IMR-90 (cell line): ENCODE measurements around the gene ARRDC1. TPM values are rescaled to one million over a fixed set of nuclear protein-coding genes. Genes with fewer than 3 reads are reported as not detected.

Experiments
- ATAC-seq: fragments of 200-7000 bp; cut with Tn5 transposase; 2 replicates; pipeline ENCODE4 v1.9.1; 2020; ENCODE audit warnings: low read depth, mild to moderate bottlenecking, moderate library complexity
- BruUV-seq: library from RNA; stranded (reverse); fragments of 400-500 nt; replicated peaks from 2 replicates; lab custom pipeline; 2021; lab: Mats Ljungman, UMichigan
- CTCF ChIA-PET: fragments of 300-600 bp; formaldehyde crosslinking; extraction: SDS; loops from one replicate; lab custom pipeline; 2021; ENCODE audit warnings: antibody characterized with exemption; lab: Yijun Ruan, JAX
- POLR2A ChIA-PET: fragments of 300-600 bp; sonication (Branson Sonifier 250); formaldehyde crosslinking; loops from one replicate; lab custom pipeline; 2022; ENCODE audit warnings: antibody characterized with exemption; ENCODE audit not compliant: unreplicated experiment; lab: Charles Lee
- DNase-seq: peaks from one replicate; pipeline ENCODE4 v3.0.0; 2013
- H2AFZ ChIP-seq: replicated peaks from 2 replicates; pipeline ENCODE3; 2013; ENCODE audit warnings: low read length, mild to moderate bottlenecking; ENCODE audit not compliant: poor library complexity
- H2AK5ac ChIP-seq: 2 replicates; pipeline ENCODE4 v1.6.1; 2013; ENCODE audit warnings: low read depth, low read length, inconsistent platforms
- H2AK9ac ChIP-seq: replicated peaks from 2 replicates; pipeline ENCODE3; 2013; ENCODE audit warnings: mild to moderate bottlenecking, low read depth, low read length, moderate library complexity; ENCODE audit not compliant: poor library complexity
- H2BK120ac ChIP-seq: 2 replicates; pipeline ENCODE4 v1.6.1; 2013; ENCODE audit warnings: low read depth, low read length, inconsistent platforms
- H2BK15ac ChIP-seq: 3 replicates; pipeline ENCODE4 v1.6.1; 2013; ENCODE audit warnings: low read depth, low read length, inconsistent platforms
- H2BK20ac ChIP-seq: 2 replicates; pipeline ENCODE4 v1.6.1; 2013; ENCODE audit warnings: low read depth, mild to moderate bottlenecking, inconsistent platforms, low read length, moderate library complexity
- H2BK5ac ChIP-seq: 2 replicates; pipeline ENCODE4 v1.6.1; 2013; ENCODE audit warnings: mild to moderate bottlenecking, low read depth, low read length, inconsistent platforms; ENCODE audit not compliant: poor library complexity, severe bottlenecking
- H3K14ac ChIP-seq: replicated peaks from 2 replicates; pipeline ENCODE4 v1.6.1; 2013; ENCODE audit warnings: low read depth, low read length, inconsistent platforms
- H3K18ac ChIP-seq: 2 replicates; pipeline ENCODE4 v1.6.1; 2013; ENCODE audit warnings: low read depth, low read length, control low read depth
- H3K23ac ChIP-seq: 2 replicates; pipeline ENCODE4 v1.6.1; 2013; ENCODE audit warnings: low read depth, low read length, inconsistent platforms
- H3K27ac ChIP-seq: 2 replicates; pipeline ENCODE4 v1.5.1; 2013; ENCODE audit warnings: mild to moderate bottlenecking, control low read depth, low read length; ENCODE audit not compliant: insufficient read depth
- H3K27me3 ChIP-seq: 2 replicates; pipeline ENCODE4 v1.6.1; 2013; ENCODE audit warnings: low read length; ENCODE audit not compliant: control insufficient read depth, insufficient read depth
- H3K36me3 ChIP-seq: 2 replicates; pipeline ENCODE4 v1.6.1; 2013; ENCODE audit warnings: low read length, mixed read lengths; ENCODE audit not compliant: control insufficient read depth, insufficient read depth
- H3K4ac ChIP-seq: 2 replicates; pipeline ENCODE4 v1.6.1; 2013; ENCODE audit warnings: low read depth, low read length, inconsistent platforms
- H3K4me1 ChIP-seq: 2 replicates; pipeline ENCODE4 v1.6.1; 2013; ENCODE audit warnings: low read length, mixed read lengths; ENCODE audit not compliant: control insufficient read depth, insufficient read depth
- H3K4me2 ChIP-seq: 2 replicates; pipeline ENCODE4 v1.6.1; 2013; ENCODE audit warnings: low read depth, mild to moderate bottlenecking, control low read depth, low read length, moderate library complexity
- H3K4me3 ChIP-seq: 2 replicates; pipeline ENCODE4 v1.5.1; 2013; ENCODE audit warnings: low read depth, mild to moderate bottlenecking, control low read depth, low read length, moderate library complexity; ENCODE audit not compliant: insufficient read depth
- H3K56ac ChIP-seq: 2 replicates; pipeline ENCODE4 v1.6.1; 2013; ENCODE audit warnings: low read length, inconsistent platforms; ENCODE audit not compliant: insufficient read depth; ENCODE audit errors: extremely low read depth
- H3K79me1 ChIP-seq, 2 experiments: 2 replicates each; pipeline ENCODE4 v1.6.1; 2013; ENCODE audit warnings: low read length in 2 of 2, inconsistent platforms in 1 of 2, low read depth in 1 of 2
- H3K9ac ChIP-seq: 2 replicates; pipeline ENCODE4 v1.6.1; 2013; ENCODE audit warnings: low read depth, low read length, control low read depth
- H3K9me1 ChIP-seq: 2 replicates; pipeline ENCODE4 v1.6.1; 2013; ENCODE audit warnings: low read length, inconsistent platforms; ENCODE audit not compliant: insufficient read depth
- H3K9me3 ChIP-seq: 2 replicates; pipeline ENCODE4 v1.6.1; 2013; ENCODE audit warnings: low read length; ENCODE audit not compliant: control insufficient read depth, insufficient read depth
- H4K20me1 ChIP-seq: 2 replicates; pipeline ENCODE4 v1.6.1; 2013; ENCODE audit warnings: low read length, inconsistent platforms; ENCODE audit not compliant: insufficient read depth
- H4K5ac ChIP-seq: 2 replicates; pipeline ENCODE4 v1.6.1; 2013; ENCODE audit warnings: mild to moderate bottlenecking, low read depth, low read length, control low read depth
- H4K8ac ChIP-seq, 2 experiments: 2 replicates each; pipeline ENCODE4 v1.6.1; 2013; ENCODE audit warnings: low read depth in 2 of 2, low read length in 2 of 2, control low read depth in 1 of 2, inconsistent platforms in 1 of 2
- H4K91ac ChIP-seq: 2 replicates; pipeline ENCODE4 v1.6.1; 2013; ENCODE audit warnings: low read depth, low read length, inconsistent platforms; ENCODE audit not compliant: insufficient read depth
- BHLHE40 ChIP-seq: fragments of 150-350 bp; IDR thresholded peaks from 2 replicates; pipeline ENCODE4 v1.6.1; 2016; ENCODE audit warnings: mild to moderate bottlenecking, low read depth, low read length
- CEBPB ChIP-seq: IDR thresholded peaks from 2 replicates; pipeline ENCODE4 v1.6.1; 2012; ENCODE audit warnings: low read depth, low read length, improper control_type of control experiment
- CHD1 ChIP-seq: IDR thresholded peaks from 2 replicates; pipeline ENCODE4 v1.6.1; 2012; ENCODE audit warnings: low read depth, low read length, improper control_type of control experiment
- FOS ChIP-seq: fragments of 150-350 bp; IDR thresholded peaks from 2 replicates; pipeline ENCODE4 v1.6.1; 2016; ENCODE audit warnings: low read depth, low read length
- MAFK ChIP-seq: IDR thresholded peaks from 2 replicates; pipeline ENCODE4 v1.6.1; 2012; ENCODE audit warnings: low read depth, low read length, improper control_type of control experiment
- MXI1 ChIP-seq: IDR thresholded peaks from 2 replicates; pipeline ENCODE4 v1.6.1; 2012; ENCODE audit warnings: low read depth, mild to moderate bottlenecking, low read length, moderate library complexity, borderline replicate concordance
- NFE2L2 ChIP-seq: fragments of 150-350 bp; IDR thresholded peaks from 2 replicates; pipeline ENCODE4 v1.6.1; 2016; ENCODE audit warnings: low read depth, mild to moderate bottlenecking, low read length
- RFX5 ChIP-seq: IDR thresholded peaks from 2 replicates; pipeline ENCODE4 v1.8.0; 2012; ENCODE audit warnings: low read depth, mild to moderate bottlenecking, low read length, moderate library complexity
- WGBS, 2 experiments: methylation state at CpG; one replicate each; pipeline versions ENCODE4 v1.1.5 to v1.1.7; 2013; ENCODE audit warnings: missing lambda C conversion rate in 2 of 2; ENCODE audit not compliant: insufficient read length in 1 of 2; ENCODE audit errors: extremely low coverage in 2 of 2; 5-methylcytosine and 5-hydroxymethylcytosine counted together
- dilution Hi-C: fragments of 300-500 bp; cut with HindIII; formaldehyde crosslinking; loops from one replicate; pipeline ENCODE4 v1.14.3; 2018; ENCODE audit warnings: low sequenced_read_pairs; ENCODE audit not compliant: unreplicated experiment
- in situ Hi-C: fragments of 300-500 bp; cut with MboI; formaldehyde crosslinking; loops from 3 replicates; pipeline ENCODE4 v1.14.3; 2019; ENCODE audit warnings: low sequenced_read_pairs, inconsistent platforms, mixed read lengths
- intact Hi-C: fragments of 100-400 bp; cut with micrococcal nuclease; formaldehyde crosslinking; loops from 2 replicates; pipeline ENCODE4 v1.10.0; 2022
- polyA plus RNA-seq, 3 experiments: library from polyadenylated mRNA; depleted of rRNA; stranded (reverse); fragments of >200 nt; gene quantifications; 2 replicates each; pipeline ENCODE4 v1.2.3, GENCODE V29; 2012; ENCODE audit warnings: low replicate concordance in 1 of 3
- total RNA-seq: library from RNA; depleted of rRNA; stranded (reverse); fragments of >200 nt; gene quantifications from 2 replicates; pipeline ENCODE4 v1.2.3, GENCODE V29; 2012
- TF ChIP-seq, protein P1 (sequence below): fragments of 150-350 bp; IDR thresholded peaks from 2 replicates; pipeline ENCODE4 v1.6.1; 2017; ENCODE audit warnings: mild to moderate bottlenecking, antibody characterized with exemption, low read length, low read depth
- TF ChIP-seq, protein P2 (sequence below): conservative IDR thresholded peaks from 2 replicates; pipeline ENCODE4 v1.5.1; 2012; ENCODE audit warnings: mild to moderate bottlenecking, low read depth, low read length, improper control_type of control experiment

ARRDC1 gene
- total and polyA plus RNA-seq, 2 of the 4 experiments (the other 2 are of a cell fraction), result 7.7 to 41.4 TPM

DNA sequence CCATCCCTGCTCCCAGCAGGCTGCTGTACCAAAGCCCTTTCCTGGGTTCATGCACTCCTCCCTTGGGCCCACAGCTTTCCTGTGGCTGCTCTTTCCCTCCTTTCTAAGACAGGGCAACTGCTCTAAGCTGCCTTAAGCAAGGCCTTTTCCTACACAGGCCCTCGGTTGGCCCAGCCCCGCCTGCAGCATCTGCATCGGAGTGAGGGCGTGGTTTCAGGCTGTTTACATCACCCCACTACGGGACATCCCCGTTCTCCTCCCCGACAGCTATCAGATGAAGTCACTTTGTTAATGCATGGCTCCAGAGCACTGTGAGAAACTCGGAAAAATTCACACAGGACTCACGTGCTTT, 30.1 kb upstream of the ARRDC1 start:
- H4K5ac ChIP-seq, result no peak overlapping the region
- no peak overlapping the region for H4K91ac ChIP-seq
- BruUV-seq, result no TSS peak
- H3K4ac ChIP-seq, result no peak overlapping the region
- H3K4me3 ChIP-seq, result no peak overlapping the region
- H2BK5ac ChIP-seq, result no peak overlapping the region
- no peak overlapping the region for H2AK5ac ChIP-seq
- no peak overlapping the region for H2BK20ac ChIP-seq
- dilution Hi-C loops, result no loop called here
- H4K20me1 ChIP-seq, result peaks cover 24% of the 10 kb centered on the region
- ChIA-PET CTCF (no interaction called here), POLR2A (no interaction called here)
- no peak overlapping the region for H3K14ac ChIP-seq
- no peak overlapping the region for H3K23ac ChIP-seq
- H3K27me3 ChIP-seq, result no peaks in the 10 kb centered on the region
- peaks cover 46 to 65% of the 10 kb centered on the region in 2 experiments for H3K79me1 ChIP-seq
- WGBS, 2 experiments, result 77% methylated on average over 7 of the region's 9 CpGs; no CpG with 5 or more reads in 1 of the 2 experiments
- no peak overlapping the region for H3K56ac ChIP-seq
- ATAC-seq (no peak), DNase-seq (no peak)
- H3K9me1 ChIP-seq, result peaks cover 22% of the 10 kb centered on the region
- peaks cover 38% of the 10 kb centered on the region for H3K36me3 ChIP-seq
- H3K9ac ChIP-seq, result no peak overlapping the region
- no peak overlapping the region for H2AK9ac ChIP-seq
- H3K9me3 ChIP-seq, result no peaks in the 10 kb centered on the region
- TF ChIP-seq MAFK (no peak), NFE2L2 (no peak), BHLHE40 (no peak), FOS (no peak), MXI1 (no peak), CHD1 (no peak), CEBPB (no peak), RFX5 (no peak)
- TF ChIP-seq, protein P1, sequence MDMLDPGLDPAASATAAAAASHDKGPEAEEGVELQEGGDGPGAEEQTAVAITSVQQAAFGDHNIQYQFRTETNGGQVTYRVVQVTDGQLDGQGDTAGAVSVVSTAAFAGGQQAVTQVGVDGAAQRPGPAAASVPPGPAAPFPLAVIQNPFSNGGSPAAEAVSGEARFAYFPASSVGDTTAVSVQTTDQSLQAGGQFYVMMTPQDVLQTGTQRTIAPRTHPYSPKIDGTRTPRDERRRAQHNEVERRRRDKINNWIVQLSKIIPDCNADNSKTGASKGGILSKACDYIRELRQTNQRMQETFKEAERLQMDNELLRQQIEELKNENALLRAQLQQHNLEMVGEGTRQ, result no peak
- TF ChIP-seq, protein P2, sequence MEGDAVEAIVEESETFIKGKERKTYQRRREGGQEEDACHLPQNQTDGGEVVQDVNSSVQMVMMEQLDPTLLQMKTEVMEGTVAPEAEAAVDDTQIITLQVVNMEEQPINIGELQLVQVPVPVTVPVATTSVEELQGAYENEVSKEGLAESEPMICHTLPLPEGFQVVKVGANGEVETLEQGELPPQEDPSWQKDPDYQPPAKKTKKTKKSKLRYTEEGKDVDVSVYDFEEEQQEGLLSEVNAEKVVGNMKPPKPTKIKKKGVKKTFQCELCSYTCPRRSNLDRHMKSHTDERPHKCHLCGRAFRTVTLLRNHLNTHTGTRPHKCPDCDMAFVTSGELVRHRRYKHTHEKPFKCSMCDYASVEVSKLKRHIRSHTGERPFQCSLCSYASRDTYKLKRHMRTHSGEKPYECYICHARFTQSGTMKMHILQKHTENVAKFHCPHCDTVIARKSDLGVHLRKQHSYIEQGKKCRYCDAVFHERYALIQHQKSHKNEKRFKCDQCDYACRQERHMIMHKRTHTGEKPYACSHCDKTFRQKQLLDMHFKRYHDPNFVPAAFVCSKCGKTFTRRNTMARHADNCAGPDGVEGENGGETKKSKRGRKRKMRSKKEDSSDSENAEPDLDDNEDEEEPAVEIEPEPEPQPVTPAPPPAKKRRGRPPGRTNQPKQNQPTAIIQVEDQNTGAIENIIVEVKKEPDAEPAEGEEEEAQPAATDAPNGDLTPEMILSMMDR, result no peak
- in situ Hi-C loops, result no loop called here
- H2BK15ac ChIP-seq, result no peak overlapping the region
- no peak overlapping the region for H2AFZ ChIP-seq
- H3K18ac ChIP-seq, result no peak overlapping the region
- H3K4me1 ChIP-seq, result peaks cover 6% of the 10 kb centered on the region
- no peak overlapping the region for H3K4me2 ChIP-seq
- no peak overlapping the region for H3K27ac ChIP-seq
- H2BK120ac ChIP-seq, result no peak overlapping the region
- H4K8ac ChIP-seq, result no peak overlapping the region
- intact Hi-C loops, result no loop called here
